ENCODE data around the gene GPALPP1. TPM values are rescaled to one million over a fixed set of nuclear protein-coding genes. Genes with fewer than 3 reads are reported as not detected.

GPALPP1 gene
- total RNA-seq, 3 donors from 2014 or later = 19.2 to 23.5 (median 20.2) TPM

GRCh38 chr13:45047394-45048310 lies 58.3 kb downstream of the GPALPP1 start:
- DNase-seq = peak; percentile 55 to 89 (median 81)
- no peaks in the 10 kb centered on the region for H3K4me1 ChIP-seq (ENCODE audit: low read depth)
- H3K4me3 ChIP-seq = no peak overlapping the region
- peak; percentile 93 for ATAC-seq
- H3K36me3 ChIP-seq (ENCODE audit: low read depth) = no peaks in the 10 kb centered on the region
- peak; percentile 62 for TF ChIP-seq CTCF (IDR thresholded peaks at IDR 0.05)
- intact Hi-C loops (cut with DNase I, micrococcal nuclease) = loop anchor here (2.0 to 10.0 kb wide), 4 partner anchors 233 to 261 kb away; no protein-coding TSS in a partner anchor
- no peaks in the 10 kb centered on the region for H3K9me3 ChIP-seq

- H3K36me3 ChIP-seq (ENCODE audit: low read depth) = no peaks in the 10 kb centered on the region
- H3K9me3 ChIP-seq = no peaks in the 10 kb centered on the region
- no peak for DNase-seq
- no peaks in the 10 kb centered on the region for H3K4me1 ChIP-seq (ENCODE audit: low read depth)
- no peak for TF ChIP-seq CTCF (IDR thresholded peaks at IDR 0.05)
- no peak overlapping the region for H3K4me3 ChIP-seq
- peak; percentile 72 for ATAC-seq
- intact Hi-C loops (cut with DNase I, micrococcal nuclease) = loop anchor here (2.0 to 10.0 kb wide), 3 partner anchors 233 to 260 kb away; no protein-coding TSS in a partner anchor
Observed at GRCh38 chr13:45048890-45049407, 59.6 kb downstream of the GPALPP1 start.

GRCh38 chr13:45049478-45049877 lies 60.1 kb downstream of the GPALPP1 start:
- Histone ChIP-seq H3K4me3 (no peak overlapping the region), H3K4me1 (ENCODE audit: low read depth) (no peaks in the 10 kb centered on the region), H3K36me3 (ENCODE audit: low read depth) (no peaks in the 10 kb centered on the region), H3K9me3 (no peaks in the 10 kb centered on the region)
- TF ChIP-seq CTCF (IDR thresholded peaks at IDR 0.05) = no peak
- intact Hi-C loops (cut with DNase I, micrococcal nuclease) = loop anchor here (2.0 to 10.0 kb wide), 3 partner anchors 233 to 259 kb away; no protein-coding TSS in a partner anchor
- ATAC-seq (no peak), DNase-seq (no peak)

- Histone ChIP-seq H3K9me3 (no peaks in the 10 kb centered on the region), H3K4me3 (no peak overlapping the region), H3K4me1 (ENCODE audit: low read depth) (peaks cover 13% of the 10 kb centered on the region), H3K36me3 (ENCODE audit: low read depth) (no peaks in the 10 kb centered on the region)
- intact Hi-C loops (cut with DNase I, micrococcal nuclease) = no loop called here
- ATAC-seq (no peak), DNase-seq (no peak)
- TF ChIP-seq CTCF (IDR thresholded peaks at IDR 0.05) = no peak
Observed at GRCh38 chr13:45051315-45051714, 62.0 kb downstream of the GPALPP1 start.

GRCh38 chr13:45055198-45055901 lies 66.0 kb downstream of the GPALPP1 start:
- peak in 1 of 3 donors; percentile 29 for DNase-seq
- no peaks in the 10 kb centered on the region for H3K36me3 ChIP-seq (ENCODE audit: low read depth)
- peaks cover 15% of the 10 kb centered on the region for H3K4me1 ChIP-seq (ENCODE audit: low read depth)
- no peak overlapping the region for H3K4me3 ChIP-seq
- intact Hi-C loops (cut with DNase I, micrococcal nuclease) = no loop called here
- TF ChIP-seq CTCF (IDR thresholded peaks at IDR 0.05) = no peak
- peak; percentile 96 for ATAC-seq
- H3K9me3 ChIP-seq = no peaks in the 10 kb centered on the region
